ENCODE results near the gene FUT8.

Gene FUT8

DNA sequence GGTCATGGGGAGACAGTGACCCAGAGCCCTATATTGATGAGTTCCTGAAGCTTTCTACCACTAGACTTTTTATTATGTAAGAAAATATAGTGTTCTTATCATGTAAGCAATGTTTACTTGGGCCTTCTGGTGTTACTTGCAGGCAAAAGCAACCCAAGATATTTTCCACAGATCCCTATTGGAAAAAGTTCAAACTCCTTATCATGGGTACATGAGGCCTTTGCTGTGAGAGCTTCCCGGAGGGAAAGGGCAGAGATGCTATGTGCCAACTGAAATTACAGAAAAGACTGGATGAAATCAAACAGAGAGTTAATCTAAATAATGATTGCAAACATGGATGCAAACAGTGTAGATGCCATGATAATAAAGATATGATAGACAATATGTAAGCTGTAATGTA, 361.5 kb downstream of the FUT8 start:
- TF ChIP-seq, protein P1, sequence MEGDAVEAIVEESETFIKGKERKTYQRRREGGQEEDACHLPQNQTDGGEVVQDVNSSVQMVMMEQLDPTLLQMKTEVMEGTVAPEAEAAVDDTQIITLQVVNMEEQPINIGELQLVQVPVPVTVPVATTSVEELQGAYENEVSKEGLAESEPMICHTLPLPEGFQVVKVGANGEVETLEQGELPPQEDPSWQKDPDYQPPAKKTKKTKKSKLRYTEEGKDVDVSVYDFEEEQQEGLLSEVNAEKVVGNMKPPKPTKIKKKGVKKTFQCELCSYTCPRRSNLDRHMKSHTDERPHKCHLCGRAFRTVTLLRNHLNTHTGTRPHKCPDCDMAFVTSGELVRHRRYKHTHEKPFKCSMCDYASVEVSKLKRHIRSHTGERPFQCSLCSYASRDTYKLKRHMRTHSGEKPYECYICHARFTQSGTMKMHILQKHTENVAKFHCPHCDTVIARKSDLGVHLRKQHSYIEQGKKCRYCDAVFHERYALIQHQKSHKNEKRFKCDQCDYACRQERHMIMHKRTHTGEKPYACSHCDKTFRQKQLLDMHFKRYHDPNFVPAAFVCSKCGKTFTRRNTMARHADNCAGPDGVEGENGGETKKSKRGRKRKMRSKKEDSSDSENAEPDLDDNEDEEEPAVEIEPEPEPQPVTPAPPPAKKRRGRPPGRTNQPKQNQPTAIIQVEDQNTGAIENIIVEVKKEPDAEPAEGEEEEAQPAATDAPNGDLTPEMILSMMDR (IDR thresholded peaks at IDR 0.05; ENCODE audit: insufficient read depth, low read depth, low read length, missing control alignments): no peak
- DNase-seq (ENCODE audit: low read depth): no peak
- H3K4me3 ChIP-seq (ENCODE audit: low read length): no peak overlapping the region

DNA sequence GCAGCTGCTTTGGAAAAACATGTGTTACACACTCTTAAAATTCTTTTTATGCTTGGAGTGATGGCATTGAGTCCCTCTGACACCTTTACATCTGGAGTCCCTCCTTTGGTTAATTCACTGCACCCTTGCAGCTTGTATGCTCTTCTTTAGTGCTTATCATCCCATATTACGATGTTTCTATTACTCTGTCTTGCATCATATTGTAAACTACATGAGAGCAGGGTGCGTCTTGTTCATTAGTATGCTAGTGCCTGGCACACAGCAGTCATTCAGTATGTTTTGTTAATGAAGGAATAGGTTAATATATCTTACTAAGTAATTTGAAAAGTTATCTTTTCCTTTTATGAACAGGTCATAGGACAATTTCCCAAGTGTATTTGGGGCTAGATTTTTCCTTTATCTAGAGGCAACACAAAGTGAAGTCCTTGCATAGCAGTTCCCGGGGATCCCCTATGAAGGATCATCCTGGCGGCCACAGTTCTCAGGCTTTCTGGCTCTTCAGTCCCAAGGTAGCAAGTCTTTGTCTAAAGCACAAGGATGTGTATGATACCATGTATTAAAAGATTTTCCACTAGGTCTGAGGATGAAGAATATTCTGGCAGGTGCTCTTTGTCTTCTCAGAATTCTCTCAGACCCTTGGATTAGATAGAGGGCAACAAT, 363.8 kb downstream of the FUT8 start:
- no peak overlapping the region for H3K4me3 ChIP-seq (ENCODE audit: low read length)
- no peak for DNase-seq (ENCODE audit: low read depth)
- TF ChIP-seq, protein P1 (IDR thresholded peaks at IDR 0.05; ENCODE audit: insufficient read depth, low read depth, low read length, missing control alignments): no peak

DNA sequence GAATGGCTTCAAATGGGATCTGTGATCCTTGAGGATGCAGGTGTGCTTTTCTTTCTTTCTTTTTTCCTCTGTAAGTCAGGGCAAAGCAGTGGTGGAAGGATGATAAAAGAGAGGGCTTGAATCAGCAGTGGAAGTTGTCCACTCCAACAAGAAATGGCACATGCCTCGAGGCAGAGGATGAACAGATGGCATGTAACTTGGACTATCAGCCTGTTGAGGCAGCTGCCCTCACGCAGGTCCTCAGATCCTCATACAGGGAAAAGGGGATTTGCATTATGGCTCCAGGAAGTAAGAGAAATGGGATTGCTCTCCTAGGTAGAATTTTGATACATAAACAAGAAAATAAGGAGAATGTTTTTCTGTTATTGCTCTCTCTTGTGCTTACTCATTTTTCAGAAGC, 368.0 kb downstream of the FUT8 start:
- no peak overlapping the region for H3K4me3 ChIP-seq (ENCODE audit: low read length)
- DNase-seq (ENCODE audit: low read depth): no peak
- TF ChIP-seq, protein P1 (IDR thresholded peaks at IDR 0.05; ENCODE audit: insufficient read depth, low read depth, low read length, missing control alignments): no peak

DNA sequence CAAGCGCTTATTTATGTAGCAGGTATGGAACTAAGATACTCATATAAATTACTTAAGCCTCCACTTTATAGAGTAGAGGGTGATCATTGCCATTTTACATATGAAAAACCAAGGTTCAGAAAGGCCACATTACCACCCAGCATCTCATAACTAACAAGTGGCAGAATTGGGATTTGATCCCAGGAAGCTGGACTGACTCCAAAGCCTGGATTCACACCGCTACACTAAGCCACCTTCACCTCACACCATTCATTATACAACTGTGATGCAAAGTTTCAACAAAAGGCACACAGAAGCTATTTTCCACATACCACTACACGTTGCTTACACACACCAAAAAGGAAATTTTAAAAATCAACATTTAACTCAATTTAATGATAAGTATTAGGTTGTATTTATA, 370.6 kb downstream of the FUT8 start:
- H3K4me3 ChIP-seq (ENCODE audit: low read length): no peak overlapping the region
- no peak for DNase-seq (ENCODE audit: low read depth)
- TF ChIP-seq, protein P1 (IDR thresholded peaks at IDR 0.05; ENCODE audit: insufficient read depth, low read depth, low read length, missing control alignments): no peak

DNA sequence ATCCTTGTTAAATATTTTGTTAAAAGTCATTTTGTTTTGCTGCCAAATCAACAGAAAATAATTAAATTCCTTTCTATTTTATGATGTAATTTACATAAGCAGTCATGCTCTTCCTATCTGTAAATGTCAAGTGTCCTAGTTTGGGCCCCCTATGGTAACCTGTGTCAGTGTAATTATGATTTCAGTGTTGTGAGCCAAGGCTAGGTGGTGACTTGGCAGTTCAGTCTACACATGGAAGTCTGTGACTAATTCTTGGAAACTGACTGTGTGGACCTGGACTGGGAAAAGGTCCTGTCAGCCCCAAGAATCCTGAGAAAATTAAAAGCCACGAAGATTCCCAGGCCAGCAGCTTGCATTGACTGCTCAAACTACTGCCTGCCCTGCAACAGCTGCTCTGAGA, 371.0 kb downstream of the FUT8 start:
- no peak for DNase-seq (ENCODE audit: low read depth)
- H3K4me3 ChIP-seq (ENCODE audit: low read length): no peak overlapping the region
- TF ChIP-seq, protein P1 (IDR thresholded peaks at IDR 0.05; ENCODE audit: insufficient read depth, low read depth, low read length, missing control alignments): no peak

DNA sequence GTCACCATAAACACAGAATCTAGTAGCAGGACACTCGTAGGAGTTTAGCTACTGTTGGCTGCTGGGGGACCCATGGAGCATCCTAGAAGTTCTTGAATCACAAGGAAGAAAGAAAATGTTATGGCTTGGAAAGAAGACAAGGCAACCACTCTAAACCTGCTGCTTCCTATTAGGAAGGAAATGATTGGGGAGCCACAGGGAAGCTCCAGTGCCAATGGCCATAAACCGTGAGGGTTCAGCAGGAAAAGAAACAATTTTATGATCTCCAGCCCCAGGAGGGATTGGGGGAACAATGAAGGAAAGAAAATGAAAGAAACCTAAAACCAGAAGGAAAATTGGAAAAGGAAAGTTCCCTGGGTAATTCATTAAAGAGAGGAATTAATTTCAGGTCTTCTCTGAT, 372.0 kb downstream of the FUT8 start:
- no peak for DNase-seq (ENCODE audit: low read depth)
- TF ChIP-seq, protein P1 (IDR thresholded peaks at IDR 0.05; ENCODE audit: insufficient read depth, low read depth, low read length, missing control alignments): no peak
- no peak overlapping the region for H3K4me3 ChIP-seq (ENCODE audit: low read length)

DNA sequence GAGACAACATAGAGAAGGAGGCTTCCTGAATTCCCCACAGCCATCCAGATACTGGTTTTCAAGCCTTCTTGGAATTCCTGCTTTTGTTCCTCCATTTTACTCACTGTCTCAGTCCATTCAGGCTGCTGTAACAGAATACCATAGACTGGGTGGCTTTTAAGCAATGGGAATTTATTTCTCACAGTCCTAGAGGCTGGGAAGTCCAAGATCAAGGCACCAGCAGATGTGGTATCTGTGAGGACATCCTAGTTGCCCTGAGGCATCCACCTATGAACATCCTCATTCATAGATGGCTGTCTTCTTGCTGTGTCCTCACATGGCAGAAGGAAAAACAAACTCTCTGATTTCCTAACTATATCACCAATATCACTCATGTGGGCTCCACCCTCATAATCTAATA, 374.9 kb downstream of the FUT8 start:
- no peak for DNase-seq (ENCODE audit: low read depth)
- no peak overlapping the region for H3K4me3 ChIP-seq (ENCODE audit: low read length)
- TF ChIP-seq, protein P1 (IDR thresholded peaks at IDR 0.05; ENCODE audit: insufficient read depth, low read depth, low read length, missing control alignments): no peak

All from epithelial cell of esophagus (primary cell).